NCI-H2081 (cell line): ENCODE measurements around the gene DOK6.
A peak's percentile ranks its signal among the peaks of the same experiment; 100 is the strongest.

ENCODE experiments used
- DNase-seq, 2 experiments: peaks; one replicate each; lab custom pipeline; 2025; lab: John Stamatoyannopoulos, UW

The DOK6 gene

DNA sequence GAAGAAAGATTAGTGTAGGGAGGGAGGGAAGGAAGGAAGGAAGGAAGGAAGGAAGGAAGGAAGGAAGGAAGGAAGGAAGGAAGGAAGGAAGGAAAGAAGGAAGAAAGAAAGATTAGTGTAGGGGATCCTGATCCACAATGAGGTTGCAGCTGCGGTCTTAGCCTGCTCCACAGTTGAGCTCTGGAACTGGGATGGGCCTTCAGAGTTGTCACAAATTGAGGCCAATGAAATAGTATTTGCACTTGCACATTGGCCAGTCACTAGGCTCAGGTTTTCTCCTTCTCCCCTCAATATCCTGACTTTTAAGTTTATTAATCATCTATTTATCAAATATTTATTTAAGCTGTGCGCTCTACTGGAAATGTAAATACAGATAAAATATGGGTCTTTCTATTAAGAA is 34.3 kb downstream of the DOK6 start:
- DNase-seq: no peak

DNA sequence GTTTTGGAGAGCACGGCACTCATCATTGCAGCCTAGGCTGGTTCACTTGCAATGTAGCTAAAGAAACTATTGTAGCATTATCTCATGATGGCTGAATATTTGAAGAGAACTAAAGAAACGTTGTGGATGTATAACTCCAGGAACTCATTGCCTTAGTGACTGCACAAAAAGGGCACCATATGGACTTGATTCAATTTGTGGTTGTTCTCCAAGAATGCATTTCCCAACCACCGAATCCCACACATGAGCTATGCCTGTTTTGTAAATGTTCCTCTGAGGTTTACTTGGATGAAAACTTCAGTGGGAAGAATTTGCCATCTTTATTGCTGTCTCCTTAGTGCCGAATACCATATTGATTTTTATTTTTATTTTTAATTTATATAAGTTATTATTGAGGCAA is 43.5 kb downstream of the DOK6 start:
- no peak for DNase-seq

DNA sequence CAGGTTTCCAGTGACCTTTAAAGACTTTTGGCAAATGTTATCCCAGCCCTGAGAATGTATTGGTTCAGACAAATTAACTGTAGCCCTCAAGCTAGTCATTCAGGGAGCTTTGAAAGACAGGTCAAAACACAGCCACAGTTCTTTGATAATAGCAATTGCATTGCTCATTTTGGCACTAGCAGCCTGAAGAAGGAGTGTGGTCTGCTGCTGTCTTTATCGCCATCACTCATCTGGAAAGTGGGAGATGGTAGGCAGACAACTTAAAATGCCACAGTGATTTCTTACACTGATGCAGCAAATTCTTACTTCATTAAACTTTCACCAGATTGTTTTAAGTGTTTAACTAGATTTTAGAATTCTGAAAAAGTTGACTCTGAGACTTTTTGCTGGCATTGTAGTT is 47.2 kb downstream of the DOK6 start:
- no peak for DNase-seq

DNA sequence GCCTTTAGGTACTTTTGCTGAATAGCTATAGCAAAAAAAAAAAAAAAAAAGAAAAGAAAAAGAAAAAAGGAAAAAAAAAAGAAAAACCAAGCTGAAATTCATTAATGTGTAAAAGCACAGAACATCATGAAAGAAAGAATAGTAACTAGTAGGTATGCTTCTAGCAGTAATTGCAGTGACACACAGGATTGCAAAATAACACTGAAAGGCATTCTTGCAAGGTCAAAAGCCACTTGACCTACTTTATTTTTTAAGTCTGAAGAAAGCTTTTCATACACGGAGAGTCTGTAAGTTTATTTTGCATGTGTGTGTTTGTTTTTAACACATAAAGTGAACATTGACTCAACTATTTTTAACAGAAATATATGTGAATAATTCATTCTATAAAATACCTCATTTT is 54.4 kb downstream of the DOK6 start:
- no peak for DNase-seq

DNA sequence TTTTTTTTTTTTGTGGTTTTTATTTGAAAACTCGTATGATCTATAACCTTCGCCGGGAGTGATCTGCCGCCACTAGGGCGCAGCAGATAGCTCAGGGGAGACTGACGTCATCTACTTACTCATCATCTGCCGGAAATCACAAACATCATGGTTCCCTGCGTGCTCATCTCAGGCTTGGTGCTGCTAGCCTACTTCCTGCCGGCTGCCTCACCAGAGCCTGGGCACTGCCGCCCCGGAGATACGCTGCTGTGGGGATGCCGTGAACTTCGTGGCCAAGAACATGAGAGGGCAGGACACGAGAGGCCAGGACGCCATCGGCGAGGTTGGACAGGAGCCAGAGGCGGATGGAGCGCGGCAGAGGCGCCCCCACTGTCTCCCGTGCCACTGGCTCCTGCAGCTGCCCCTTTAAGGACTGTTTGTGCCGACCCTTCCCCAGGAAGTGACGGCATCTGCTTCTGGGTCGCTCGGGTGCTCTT is 68.8 kb downstream of the DOK6 start:
- DNase-seq: no peak

DNA sequence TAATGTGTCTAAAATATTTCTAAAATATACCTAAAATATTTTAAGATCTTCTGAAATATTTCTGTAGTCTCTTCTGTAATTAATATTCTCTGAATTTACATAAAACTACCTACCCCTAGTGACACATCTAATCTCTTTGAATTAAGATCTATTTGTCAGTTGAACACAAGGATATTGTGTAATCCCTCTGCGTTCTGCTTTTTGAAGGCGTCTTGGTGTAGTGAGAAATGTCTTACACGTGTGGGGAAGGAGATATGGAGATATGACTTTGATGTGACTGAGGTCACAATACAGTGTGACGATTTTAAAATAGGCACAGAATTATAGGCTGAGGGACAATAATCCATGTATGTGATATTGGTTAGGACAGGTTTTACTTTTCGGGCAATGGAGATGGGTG is 79.8 kb downstream of the DOK6 start:
- no peak for DNase-seq

DNA sequence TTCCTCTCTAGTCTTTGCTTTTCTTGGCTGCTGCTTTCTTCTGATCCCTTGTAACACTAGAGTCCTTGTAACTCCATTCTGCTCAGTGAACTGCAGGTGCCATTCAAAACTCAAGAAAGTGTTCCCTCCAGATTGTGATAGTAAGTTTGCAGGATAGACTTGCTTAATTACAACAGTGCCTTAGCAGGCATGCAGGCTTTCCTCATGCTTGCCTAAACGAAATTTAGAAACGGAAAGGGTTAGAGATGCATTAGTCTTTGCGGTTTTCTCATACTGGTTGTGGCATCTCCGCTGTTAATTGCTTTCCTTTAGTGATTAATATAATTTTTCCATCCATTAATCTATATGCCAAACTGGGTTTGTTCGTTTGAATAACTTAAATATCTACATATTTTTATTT is 82.9 kb downstream of the DOK6 start:
- DNase-seq: no peak

DNA sequence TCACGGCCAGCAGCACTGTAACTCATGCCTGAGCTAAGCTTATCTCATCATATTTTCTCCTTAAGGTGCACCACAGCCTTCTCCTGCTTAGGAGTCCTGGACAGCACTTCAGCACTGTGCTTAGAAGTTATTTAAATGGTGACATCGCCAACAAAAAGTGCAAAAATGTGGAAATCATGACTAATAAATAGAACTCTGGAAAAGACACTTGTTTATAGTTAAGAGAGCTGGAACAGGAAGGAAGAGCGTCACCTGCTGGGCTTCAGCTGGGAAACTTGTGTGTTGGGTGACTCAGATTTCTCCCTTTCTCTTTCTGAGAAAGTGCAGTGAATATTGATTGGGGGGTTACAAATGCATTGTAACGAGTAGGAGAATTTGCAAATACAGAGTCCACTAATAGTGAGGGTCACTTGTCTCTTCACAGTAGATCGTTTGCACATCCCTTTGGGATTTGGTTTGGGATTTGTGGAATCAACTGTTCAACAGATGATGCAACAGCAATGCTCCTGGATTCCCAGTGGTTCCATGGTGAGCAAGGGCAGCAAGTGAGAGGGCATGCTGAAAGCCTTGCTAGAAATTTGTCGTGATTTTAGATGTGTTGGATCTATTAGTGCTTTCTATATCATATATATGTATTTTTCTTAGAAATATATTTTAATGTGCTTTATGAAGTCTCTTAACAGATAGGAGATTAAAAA is 84.2 kb downstream of the DOK6 start:
- DNase-seq: no peak

DNA sequence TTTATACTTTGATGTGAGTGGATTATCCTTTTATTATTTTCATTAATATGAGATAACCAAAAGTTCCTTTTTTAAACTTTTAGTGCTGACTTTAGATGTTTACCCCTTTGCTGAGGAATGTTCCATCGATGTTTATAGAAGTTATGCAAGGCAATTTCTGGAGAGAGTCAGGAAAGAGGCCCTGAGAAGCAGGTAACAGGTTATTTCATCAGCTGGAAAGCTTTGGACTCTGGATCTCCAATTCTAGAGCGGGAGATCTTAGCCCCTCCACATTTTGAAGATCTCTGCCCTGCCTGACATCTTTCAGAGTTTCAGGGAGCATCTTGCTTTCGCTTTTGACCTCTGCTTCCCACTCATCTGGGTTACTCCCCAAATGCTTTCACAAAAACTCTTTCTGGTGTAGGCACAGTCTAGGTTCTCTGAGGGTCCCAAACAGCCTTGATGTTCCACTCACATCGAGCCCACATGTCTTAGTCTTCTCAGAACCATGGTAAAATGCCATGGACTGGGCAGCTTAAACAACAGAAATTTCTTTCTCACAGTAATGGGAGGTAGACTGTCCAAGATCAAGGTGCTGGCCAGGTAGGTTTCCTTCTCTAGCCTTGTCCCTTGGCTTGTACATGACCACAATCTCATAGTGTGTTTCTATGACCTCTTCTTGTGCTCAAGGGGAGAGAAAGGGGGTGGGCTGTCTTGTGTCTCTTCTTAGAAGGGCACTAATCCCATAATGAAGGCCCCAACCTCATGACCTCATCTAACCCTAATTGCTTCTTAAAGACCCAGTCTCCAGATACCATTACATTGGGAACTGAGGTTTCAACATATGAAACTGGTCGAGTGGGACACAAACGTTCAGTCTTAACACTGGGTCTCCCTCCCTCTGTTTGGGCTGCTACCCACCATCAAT is 87.1 kb downstream of the DOK6 start:
- no peak for DNase-seq

DNA sequence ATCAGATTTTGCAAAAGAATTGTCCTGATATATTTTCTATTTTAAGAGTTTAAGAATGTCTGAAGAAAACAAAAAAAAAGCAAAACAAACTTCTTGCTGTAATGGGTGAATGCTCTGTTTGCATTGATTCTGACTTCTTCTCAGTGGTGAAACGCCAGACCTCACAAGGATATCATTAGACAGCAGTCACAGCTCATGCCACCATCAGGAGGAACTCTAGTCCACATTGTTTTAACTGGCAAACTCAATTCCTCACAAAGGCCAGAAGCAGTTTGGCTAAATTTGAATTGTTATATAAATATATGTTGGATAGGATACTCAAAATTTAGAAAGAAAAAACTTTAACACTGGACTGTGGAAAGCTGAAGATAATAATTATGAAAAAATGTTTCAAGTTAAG is 89.4 kb downstream of the DOK6 start:
- no peak for DNase-seq

DNA sequence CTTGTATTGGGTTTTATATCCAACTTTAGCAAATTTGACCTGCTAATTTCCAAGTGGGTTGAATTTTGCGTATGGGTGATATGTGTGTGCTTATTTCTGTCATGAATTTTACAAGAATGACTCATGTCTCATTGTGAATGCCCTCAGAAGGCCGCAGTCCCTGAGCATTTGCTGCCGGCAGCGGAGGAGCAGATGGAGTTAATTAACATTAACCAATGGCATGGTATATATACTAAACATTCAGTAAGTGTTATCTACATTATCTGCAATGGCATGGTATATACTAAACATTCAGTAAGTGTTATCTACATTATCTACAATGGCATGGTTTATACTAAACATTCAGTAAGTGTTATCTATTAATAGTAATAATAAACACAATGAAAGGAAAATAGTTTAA is 90.1 kb downstream of the DOK6 start:
- no peak for DNase-seq

DNA sequence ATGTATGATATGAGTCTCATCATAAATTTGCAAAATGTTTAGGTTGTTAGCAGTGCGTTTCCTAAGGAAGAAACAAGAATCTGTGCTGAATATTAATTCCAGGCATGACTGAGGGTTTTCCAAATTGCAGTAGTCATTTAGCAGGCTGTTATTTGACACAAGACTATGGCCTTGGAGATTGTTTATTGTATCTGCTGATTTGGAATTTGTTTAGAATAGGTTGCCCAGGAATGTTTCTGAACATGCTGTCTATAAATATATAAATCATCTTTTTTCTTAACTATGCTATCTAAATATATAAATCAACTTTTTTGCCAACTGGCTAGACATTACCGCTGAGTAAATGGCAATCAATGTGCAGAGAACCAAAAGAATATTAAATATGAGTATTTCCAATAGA is 90.9 kb downstream of the DOK6 start:
- DNase-seq: no peak

DNA sequence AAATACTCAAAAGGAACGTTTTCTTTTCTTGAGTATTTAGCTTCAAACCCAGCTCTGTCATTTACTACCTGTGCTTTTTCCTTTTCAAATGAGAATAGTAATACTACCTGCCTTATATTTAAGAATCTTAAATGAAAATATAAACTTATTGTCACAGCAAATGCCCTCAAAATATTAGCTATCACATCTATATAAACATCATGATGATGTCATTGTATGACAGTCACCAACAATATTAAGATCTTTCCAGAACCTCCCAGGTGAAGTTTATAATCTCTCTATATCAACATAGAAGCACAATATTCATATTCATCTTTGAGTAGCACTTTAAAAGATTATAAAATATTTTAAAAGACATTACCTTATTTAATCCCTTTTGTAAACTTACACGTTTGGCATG is 92.2 kb downstream of the DOK6 start:
- DNase-seq: no peak

DNA sequence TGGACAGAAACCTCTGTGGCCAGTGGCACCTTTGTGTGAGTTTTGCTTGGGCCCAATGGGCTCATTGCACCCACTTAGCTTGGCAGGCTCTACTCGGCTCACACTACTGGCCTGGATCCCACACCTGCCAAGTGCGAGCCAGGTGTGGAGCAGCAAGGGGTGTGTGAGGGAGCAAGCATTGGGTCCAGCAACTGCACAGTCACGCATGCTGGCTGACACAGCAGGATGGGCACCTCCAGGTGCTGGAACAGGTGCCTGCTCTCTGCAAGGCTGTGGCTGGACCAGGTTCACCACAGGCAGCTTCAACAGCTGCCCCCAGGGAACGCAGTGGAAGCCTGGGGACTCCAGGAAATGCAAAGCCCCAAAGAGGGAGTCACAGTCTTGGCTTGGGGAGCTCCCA is 94.2 kb downstream of the DOK6 start:
- peak in 1 of 2 experiments; percentile 54 for DNase-seq

DNA sequence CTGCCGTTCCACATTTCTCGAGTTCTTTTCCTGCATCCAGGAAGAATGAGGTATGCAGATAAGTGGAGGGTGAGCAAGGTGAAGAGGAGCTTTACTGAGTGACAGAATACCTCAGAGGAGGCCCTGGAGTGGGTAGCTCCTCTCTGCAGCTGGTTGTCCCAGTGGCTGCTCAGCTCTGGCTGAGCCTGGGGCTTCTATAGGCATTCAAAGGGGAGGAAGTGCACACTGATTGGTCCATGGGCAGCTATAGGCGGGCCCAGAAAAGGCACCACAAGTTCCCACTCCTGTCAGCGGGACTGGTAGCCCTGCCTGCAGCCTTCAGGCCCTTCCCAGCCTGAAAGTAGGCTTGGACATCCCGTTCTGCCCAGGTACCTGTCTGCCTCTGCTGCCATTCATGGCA is 94.7 kb downstream of the DOK6 start:
- no peak for DNase-seq

DNA sequence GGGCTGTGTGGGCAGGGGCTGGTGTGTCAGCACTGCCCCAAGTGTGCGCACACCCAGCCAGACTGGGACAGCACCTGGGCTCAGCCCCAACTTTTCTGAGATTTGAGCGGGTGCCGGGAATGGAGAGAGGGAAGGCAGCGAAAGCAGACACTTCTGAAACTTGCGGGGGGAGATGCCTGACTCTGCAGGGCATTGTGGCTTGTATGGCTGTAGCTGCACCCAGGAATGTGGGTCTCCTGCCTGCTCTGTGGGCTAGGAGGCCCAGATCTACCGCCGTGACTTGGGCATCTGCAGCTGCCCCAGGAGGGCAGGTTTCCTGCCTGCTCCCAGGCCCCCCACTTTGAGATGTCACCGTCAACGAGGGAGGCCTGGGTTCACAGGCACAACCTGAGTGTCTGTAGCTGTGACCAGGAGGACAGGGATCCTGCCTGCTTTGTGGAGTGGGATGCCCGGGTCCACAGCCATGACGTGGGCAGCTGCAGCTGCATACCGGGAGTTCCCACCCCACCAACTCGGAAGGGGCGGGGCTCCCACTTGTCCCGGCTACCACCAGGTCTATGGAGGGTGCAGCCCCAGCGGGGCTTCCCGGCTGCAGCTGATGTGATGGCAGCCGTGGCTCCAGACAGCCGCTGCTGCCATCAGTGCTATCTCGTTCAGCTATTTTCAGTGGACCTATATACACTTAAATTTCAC is 95.3 kb downstream of the DOK6 start:
- DNase-seq: no peak

DNA sequence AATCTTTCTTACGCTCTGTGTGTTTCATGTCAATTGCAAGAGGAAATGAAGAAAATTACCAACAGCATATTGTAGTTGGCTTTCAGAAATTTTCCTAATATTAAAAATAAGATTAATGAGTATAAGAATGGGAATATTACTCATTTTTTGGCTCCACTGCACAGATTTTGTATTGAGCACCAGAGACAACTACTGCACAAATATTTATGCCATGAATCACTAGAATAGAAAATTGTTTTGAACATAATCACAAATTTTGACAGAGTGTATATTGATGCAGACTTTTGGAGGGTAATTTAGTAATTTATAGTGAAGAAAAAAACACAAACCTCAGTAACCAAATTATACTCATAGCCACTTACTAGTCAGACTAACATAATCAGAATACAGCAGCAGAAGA is 118.3 kb downstream of the DOK6 start:
- no peak for DNase-seq

DNA sequence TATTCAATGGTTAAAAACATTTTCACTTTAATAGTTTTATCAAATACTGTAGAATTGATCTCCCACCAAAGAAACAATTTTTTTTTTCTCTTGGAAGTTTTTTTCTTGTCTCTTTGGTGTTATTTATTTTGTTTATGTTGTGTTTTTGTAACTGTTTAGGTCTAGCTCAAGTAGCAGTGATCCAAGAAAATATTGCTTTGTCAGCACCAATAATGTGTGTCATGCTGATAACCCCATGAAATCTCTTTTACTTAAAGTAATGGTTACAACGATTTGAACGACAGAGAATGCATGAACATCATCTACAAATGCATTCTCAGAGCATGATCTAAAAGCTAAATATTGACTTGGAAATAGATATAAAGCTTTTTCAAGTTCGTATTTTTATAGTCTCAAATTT is 122.9 kb downstream of the DOK6 start:
- no peak for DNase-seq

DNA sequence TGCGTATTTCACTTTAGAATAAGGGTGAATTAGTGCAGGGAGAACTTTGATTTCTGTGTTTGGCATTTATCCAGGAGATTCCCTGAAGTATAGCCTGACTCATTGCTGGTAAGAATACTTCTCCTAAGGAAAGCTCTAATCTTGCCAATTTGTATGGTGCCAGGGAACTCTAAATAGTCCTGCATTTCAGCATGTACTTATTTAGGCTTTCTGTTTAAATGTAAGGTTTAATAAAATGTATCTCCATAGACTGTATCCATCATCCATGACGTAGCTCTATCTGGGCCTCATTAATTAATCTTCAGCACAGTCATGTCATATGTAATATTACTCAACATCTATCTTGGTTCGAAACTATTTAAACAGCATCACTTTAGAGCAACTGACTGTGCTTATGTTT is 127.7 kb downstream of the DOK6 start:
- DNase-seq: no peak

DNA sequence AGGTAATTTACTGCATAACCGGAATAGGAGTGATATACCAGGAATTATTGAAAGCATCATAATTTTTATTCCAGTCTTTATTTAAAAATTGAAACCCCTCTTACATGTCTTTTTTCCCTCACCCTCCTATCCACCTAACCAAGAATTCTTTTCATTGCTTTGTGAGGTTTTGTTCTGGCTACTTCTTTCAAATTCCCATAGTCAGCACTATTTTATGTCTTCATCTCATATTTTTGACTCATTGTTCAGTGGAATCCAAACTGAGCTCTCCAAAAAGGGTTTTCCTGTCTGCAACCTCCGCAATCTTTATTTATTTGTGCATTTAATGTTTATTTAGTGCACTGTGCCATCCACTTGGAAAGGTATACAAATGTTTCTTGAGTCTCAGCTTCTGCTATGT is 128.5 kb downstream of the DOK6 start:
- no peak for DNase-seq

DNA sequence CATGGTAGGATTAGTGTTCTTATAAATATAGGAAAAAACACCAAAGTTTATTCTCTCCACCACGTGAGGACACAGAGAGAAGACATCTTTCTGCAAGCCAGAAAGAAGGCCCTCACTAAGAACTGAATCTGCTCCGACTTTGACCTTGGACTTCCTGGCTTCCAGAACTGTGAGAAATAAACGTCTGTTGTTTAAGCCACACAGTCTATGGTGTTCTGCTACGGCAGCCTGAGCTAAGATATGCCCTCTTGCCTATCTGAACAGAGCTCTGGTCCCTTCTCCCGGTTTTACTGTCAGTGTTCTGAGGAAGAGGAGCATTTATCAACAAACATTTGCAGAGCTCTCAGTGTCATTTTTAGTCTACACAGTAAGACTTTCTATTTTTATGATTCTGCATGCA is 131.3 kb downstream of the DOK6 start:
- no peak for DNase-seq

DNA sequence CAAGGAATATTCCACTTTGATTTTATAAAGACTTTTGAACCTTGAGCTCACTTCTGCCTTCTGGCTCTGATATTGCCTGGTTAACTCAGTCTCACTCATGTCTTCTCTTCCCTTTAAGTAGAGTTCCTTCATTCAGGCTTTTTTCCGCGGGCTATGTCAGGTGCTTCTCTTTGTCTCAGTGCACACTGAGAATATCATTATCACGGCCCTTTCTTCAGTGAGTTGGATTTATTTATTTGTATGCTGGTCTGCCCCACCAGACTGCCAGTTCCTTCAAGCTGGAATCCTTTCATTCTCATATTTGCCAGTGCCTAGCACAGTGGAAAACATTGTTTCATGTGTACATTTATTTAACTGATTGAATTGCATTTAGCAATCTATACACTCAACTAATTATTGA is 136.5 kb downstream of the DOK6 start:
- DNase-seq: no peak

DNA sequence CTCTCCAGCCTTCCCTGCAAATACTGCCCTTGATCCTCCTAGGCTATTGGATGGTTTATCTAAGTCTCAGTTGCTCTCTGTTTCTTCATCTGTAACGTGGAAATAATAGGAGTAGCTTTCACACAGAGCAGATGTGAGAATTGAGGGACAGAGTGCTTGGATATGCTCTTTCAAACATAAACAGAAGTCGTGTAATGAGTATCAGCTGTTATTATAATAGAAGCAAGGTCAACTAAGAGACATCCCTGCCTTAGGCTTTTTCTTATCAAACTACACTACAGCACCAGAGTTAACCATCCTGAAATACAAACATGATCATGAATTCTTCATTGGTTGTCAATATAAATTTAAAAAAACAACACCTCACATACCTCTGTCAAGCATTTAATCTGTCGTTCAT is 138.2 kb downstream of the DOK6 start:
- DNase-seq: no peak
